ENCODE data around the gene LRIG1.

Gene LRIG1

DNA sequence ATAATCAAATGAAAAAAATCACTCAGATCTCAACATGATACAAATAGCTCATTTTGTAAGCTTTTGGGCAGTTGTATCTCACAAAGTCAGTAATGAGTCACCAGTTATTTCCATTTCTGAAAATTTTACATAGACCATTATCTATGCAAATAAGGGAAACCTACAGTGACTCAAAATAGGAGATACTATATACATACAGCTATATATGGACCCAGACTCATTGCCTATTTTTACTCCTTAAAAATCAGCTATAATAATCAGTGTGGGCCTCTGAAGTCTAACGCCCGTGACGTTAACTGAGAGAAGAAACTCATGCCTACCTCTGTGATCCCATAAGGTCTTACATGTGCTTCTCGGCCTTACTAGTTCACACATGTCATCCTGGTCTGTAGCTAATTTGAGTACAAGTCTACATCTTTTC, 31.6 kb downstream of the LRIG1 start:
- no peak overlapping the region for H3K27ac ChIP-seq (ENCODE audit: low read length)
- no peaks in the 10 kb centered on the region for H3K36me3 ChIP-seq (ENCODE audit: insufficient read depth, low read length)
- no peaks in the 10 kb centered on the region for H4K20me1 ChIP-seq (ENCODE audit: insufficient read depth, low read length)
- H3K27me3 ChIP-seq (ENCODE audit: insufficient read depth, low read length, poor library complexity), result no peaks in the 10 kb centered on the region
- H3K79me2 ChIP-seq (ENCODE audit: insufficient read depth, low read length), result no peaks in the 10 kb centered on the region
- DNase-seq (no peak), ATAC-seq (ENCODE audit: insufficient read depth, low read depth) (no peak)
- no peak overlapping the region for H3K9ac ChIP-seq (ENCODE audit: low read depth, low read length)
- peaks cover 16% of the 10 kb centered on the region for H3K4me1 ChIP-seq (ENCODE audit: insufficient read depth, low read length)
- H2AFZ ChIP-seq (ENCODE audit: low read depth, low read length), result no peak overlapping the region
- H3K9me3 ChIP-seq (ENCODE audit: insufficient read depth, low read length, severe bottlenecking), result no peaks in the 10 kb centered on the region
- no peak for TF ChIP-seq EZH2 (IDR thresholded peaks at IDR 0.05; ENCODE audit: borderline replicate concordance, low read depth, low read length, severe bottlenecking)
- TF ChIP-seq, protein P1, sequence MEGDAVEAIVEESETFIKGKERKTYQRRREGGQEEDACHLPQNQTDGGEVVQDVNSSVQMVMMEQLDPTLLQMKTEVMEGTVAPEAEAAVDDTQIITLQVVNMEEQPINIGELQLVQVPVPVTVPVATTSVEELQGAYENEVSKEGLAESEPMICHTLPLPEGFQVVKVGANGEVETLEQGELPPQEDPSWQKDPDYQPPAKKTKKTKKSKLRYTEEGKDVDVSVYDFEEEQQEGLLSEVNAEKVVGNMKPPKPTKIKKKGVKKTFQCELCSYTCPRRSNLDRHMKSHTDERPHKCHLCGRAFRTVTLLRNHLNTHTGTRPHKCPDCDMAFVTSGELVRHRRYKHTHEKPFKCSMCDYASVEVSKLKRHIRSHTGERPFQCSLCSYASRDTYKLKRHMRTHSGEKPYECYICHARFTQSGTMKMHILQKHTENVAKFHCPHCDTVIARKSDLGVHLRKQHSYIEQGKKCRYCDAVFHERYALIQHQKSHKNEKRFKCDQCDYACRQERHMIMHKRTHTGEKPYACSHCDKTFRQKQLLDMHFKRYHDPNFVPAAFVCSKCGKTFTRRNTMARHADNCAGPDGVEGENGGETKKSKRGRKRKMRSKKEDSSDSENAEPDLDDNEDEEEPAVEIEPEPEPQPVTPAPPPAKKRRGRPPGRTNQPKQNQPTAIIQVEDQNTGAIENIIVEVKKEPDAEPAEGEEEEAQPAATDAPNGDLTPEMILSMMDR (IDR thresholded peaks at IDR 0.05; ENCODE audit: borderline replicate concordance, extremely low read depth, low read length, poor library complexity, severe bottlenecking), result no peak
- no peak overlapping the region for H3K4me3 ChIP-seq (ENCODE audit: low read depth in 1 of 2, low read length in 2 of 2)
- H3K4me2 ChIP-seq (ENCODE audit: insufficient read depth, low read length), result no peak overlapping the region

DNA sequence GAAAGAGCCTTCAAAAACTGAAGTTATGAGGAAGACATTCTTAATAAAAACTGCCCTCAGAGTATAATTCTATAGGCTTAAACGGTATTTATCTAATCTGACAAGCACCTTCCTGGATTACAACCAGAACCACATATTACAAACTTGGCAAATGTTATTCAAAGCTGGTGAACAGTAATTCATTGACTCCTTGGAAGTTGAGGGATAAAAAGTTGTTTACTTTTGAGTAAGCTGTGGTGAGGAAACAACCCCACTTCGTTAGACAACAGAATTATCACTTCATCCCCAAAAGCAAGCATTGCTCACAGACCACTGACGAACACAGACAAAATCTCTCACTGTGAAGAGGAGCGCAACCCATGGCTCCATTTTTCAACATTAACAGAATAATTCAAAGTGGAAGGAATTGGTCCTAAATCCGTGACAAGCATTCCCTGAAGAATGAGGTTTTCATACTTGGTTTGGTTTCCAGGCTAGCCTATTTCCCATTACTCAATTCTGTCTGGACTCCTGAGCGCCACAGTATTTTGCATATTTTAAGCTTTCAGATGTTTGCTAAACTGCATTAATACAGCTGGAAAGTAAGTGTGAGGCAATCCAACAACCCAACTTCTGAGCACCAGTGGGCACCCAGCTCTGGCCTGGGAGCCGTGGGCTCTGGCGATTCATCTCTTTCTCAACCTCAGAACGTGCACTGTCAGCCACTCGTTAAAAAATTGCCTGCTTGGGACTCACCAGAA, 32.7 kb downstream of the LRIG1 start:
- Histone ChIP-seq H3K4me2 (ENCODE audit: insufficient read depth, low read length) (no peak overlapping the region), H3K4me1 (ENCODE audit: insufficient read depth, low read length) (peaks cover 9% of the 10 kb centered on the region), H3K9ac (ENCODE audit: low read depth, low read length) (no peak overlapping the region), H3K36me3 (ENCODE audit: insufficient read depth, low read length) (no peaks in the 10 kb centered on the region), H3K4me3 (ENCODE audit: low read depth in 1 of 2, low read length in 2 of 2) (no peak overlapping the region), H3K27me3 (ENCODE audit: insufficient read depth, low read length, poor library complexity) (no peaks in the 10 kb centered on the region), H2AFZ (ENCODE audit: low read depth, low read length) (no peak overlapping the region), H4K20me1 (ENCODE audit: insufficient read depth, low read length) (no peaks in the 10 kb centered on the region), H3K27ac (ENCODE audit: low read length) (no peak overlapping the region), H3K79me2 (ENCODE audit: insufficient read depth, low read length) (no peaks in the 10 kb centered on the region), H3K9me3 (ENCODE audit: insufficient read depth, low read length, severe bottlenecking) (no peaks in the 10 kb centered on the region)
- no peak for DNase-seq
- TF ChIP-seq, protein P1 (IDR thresholded peaks at IDR 0.05; ENCODE audit: borderline replicate concordance, extremely low read depth, low read length, poor library complexity, severe bottlenecking), result no peak
- TF ChIP-seq EZH2 (IDR thresholded peaks at IDR 0.05; ENCODE audit: borderline replicate concordance, low read depth, low read length, severe bottlenecking), result no peak
- no peak for ATAC-seq (ENCODE audit: insufficient read depth, low read depth)

DNA sequence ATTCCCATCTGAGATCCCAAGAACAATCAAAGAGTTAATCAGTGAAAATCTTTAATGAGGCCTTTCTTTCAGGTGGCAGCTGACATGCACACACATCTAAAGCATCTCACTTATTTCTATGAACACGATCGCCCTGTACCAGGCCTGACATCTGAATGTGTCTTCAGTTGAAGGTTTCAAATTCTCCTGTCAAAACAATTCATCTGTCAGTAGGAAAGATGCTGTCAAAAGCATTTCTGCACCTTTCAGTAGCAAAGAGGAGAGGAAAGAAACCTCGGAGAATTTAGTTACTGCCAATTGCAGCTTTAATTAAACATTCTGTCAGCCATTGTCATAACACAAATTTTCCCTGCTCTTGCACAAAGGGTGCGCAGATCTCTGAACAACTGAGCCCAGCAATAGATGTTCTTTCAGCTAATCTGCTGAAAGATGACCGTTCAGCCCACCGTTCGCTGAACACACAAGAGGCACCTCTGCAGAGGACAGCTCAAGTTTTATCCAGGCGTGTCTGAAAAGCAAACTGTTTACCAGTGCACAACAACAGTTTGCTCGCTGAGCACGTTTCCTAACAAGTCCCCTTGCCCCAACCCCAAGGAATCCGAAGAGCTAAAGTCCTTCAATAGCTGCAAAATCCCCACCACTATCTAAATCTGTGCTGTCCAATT, 34.1 kb downstream of the LRIG1 start:
- H3K4me2 ChIP-seq (ENCODE audit: insufficient read depth, low read length), result no peak overlapping the region
- no peak overlapping the region for H3K9ac ChIP-seq (ENCODE audit: low read depth, low read length)
- H4K20me1 ChIP-seq (ENCODE audit: insufficient read depth, low read length), result no peaks in the 10 kb centered on the region
- TF ChIP-seq, protein P1 (IDR thresholded peaks at IDR 0.05; ENCODE audit: borderline replicate concordance, extremely low read depth, low read length, poor library complexity, severe bottlenecking), result no peak
- no peak for TF ChIP-seq EZH2 (IDR thresholded peaks at IDR 0.05; ENCODE audit: borderline replicate concordance, low read depth, low read length, severe bottlenecking)
- no peak for ATAC-seq (ENCODE audit: insufficient read depth, low read depth)
- no peaks in the 10 kb centered on the region for H3K9me3 ChIP-seq (ENCODE audit: insufficient read depth, low read length, severe bottlenecking)
- H3K27me3 ChIP-seq (ENCODE audit: insufficient read depth, low read length, poor library complexity), result no peaks in the 10 kb centered on the region
- H3K4me3 ChIP-seq (ENCODE audit: low read depth in 1 of 2, low read length in 2 of 2), result no peak overlapping the region
- no peaks in the 10 kb centered on the region for H3K36me3 ChIP-seq (ENCODE audit: insufficient read depth, low read length)
- no peaks in the 10 kb centered on the region for H3K4me1 ChIP-seq (ENCODE audit: insufficient read depth, low read length)
- H2AFZ ChIP-seq (ENCODE audit: low read depth, low read length), result no peak overlapping the region
- DNase-seq, result no peak
- no peak overlapping the region for H3K27ac ChIP-seq (ENCODE audit: low read length)
- no peaks in the 10 kb centered on the region for H3K79me2 ChIP-seq (ENCODE audit: insufficient read depth, low read length)
